Prostate gland (tissue), 2 donors: ENCODE results near the gene ZNF200.

Source experiments
- CTCF ChIP-seq, 4 experiments: fragments of 200-600 bp in 2 of 4; fragments of 450-650 bp in 2 of 4; sonication (generic) in 2 of 4; IDR thresholded peaks; 1 replicate in 3 of 4; 2 replicates in 1 of 4; pipeline ENCODE4 v1.5.1; 2016 to 2019; ENCODE audit warnings: antibody characterized with exemption in 4 of 4, mild to moderate bottlenecking in 2 of 4, moderate library complexity in 2 of 4
- POLR2A ChIP-seq: fragments of 450-650 bp; IDR thresholded peaks from one replicate; pipeline ENCODE4 v1.6.1; 2016; ENCODE audit warnings: antibody characterized with exemption, mild to moderate bottlenecking
- POLR2AphosphoS5 ChIP-seq: sonication (generic); formaldehyde crosslinking; IDR thresholded peaks from one replicate; pipeline ENCODE4 v1.6.1; 2017; ENCODE audit warnings: antibody characterized with exemption

- no peak for TF ChIP-seq CTCF (IDR thresholded peaks at IDR 0.05)
- TF ChIP-seq POLR2AphosphoS5: no peak
- TF ChIP-seq POLR2A: no peak
Observed at GRCh38 chr16:3180445-3180878, 54.5 kb downstream of the ZNF200 start.
